Transverse colon (tissue), 4 donors: ENCODE results near the gene CADPS2. TPM values are rescaled to one million over a fixed set of nuclear protein-coding genes. Genes with fewer than 3 reads are reported as not detected.

Experiments used
- DNase-seq: peaks from one replicate; pipeline ENCODE4 v3.0.0-alpha.2; 2019
- H3K27ac ChIP-seq, 4 donors: fragments of 200-600 bp; sonication (generic); 2 replicates each; pipeline ENCODE4 v1.5.1; 2016 to 2018; ENCODE audit warnings: inconsistent platforms in 4 of 4
- H3K27me3 ChIP-seq: fragments of 200-600 bp; sonication (generic); 2 replicates; pipeline ENCODE4 v1.5.1; 2017; ENCODE audit warnings: inconsistent platforms
- H3K36me3 ChIP-seq, 4 donors: fragments of 200-600 bp; sonication (generic); 2 replicates each; pipeline ENCODE4 v1.5.1; 2017 to 2019; ENCODE audit warnings: inconsistent platforms in 4 of 4
- H3K4me1 ChIP-seq, 4 donors: fragments of 200-600 bp; sonication (generic); 2 replicates each; pipeline ENCODE4 v1.5.1; 2017 to 2020; ENCODE audit warnings: inconsistent platforms in 4 of 4
- H3K4me3 ChIP-seq, 4 donors: fragments of 200-600 bp; sonication (generic); 1 replicate in 1 of 4; 2 replicates in 3 of 4; pipeline versions ENCODE4 v1.5.1 to v1.6.1; 2017 to 2019; ENCODE audit warnings: inconsistent platforms in 4 of 4
- H3K9me3 ChIP-seq, 2 donors: fragments of 200-600 bp; sonication (generic); 2 replicates each; pipeline ENCODE4 v1.5.1; 2017 to 2019; ENCODE audit warnings: inconsistent platforms in 2 of 2
- CTCF ChIP-seq, 5 experiments: fragments of 200-600 bp in 3 of 5; fragments of 450-650 bp in 2 of 5; sonication (generic) in 3 of 5; IDR thresholded peaks; 1 replicate in 2 of 5; 2 replicates in 3 of 5; pipeline ENCODE4 v1.5.1; 2016 to 2017; ENCODE audit warnings: antibody characterized with exemption in 5 of 5, inconsistent platforms in 3 of 5, mild to moderate bottlenecking in 2 of 5, moderate library complexity in 1 of 5
- EP300 ChIP-seq: sonication (generic); formaldehyde crosslinking; IDR thresholded peaks from one replicate; pipeline ENCODE4 v1.6.1; 2017; ENCODE audit warnings: antibody characterized with exemption, low read depth
- POLR2A ChIP-seq: fragments of 450-650 bp; IDR thresholded peaks from one replicate; pipeline ENCODE4 v1.6.1; 2016; ENCODE audit warnings: antibody characterized with exemption, mild to moderate bottlenecking, moderate library complexity
- POLR2AphosphoS5 ChIP-seq, 3 donors: sonication (generic); formaldehyde crosslinking; IDR thresholded peaks; one replicate each; pipeline ENCODE4 v1.6.1; 2016; ENCODE audit warnings: antibody characterized with exemption in 3 of 3
- WGBS, 2 donors: methylation state at CpG; one replicate each; pipeline ENCODE4 v1.1.5; 2018; ENCODE audit warnings: low coverage in 1 of 2; 5-methylcytosine and 5-hydroxymethylcytosine counted together
- in situ Hi-C, 4 donors: fragments of 200-750 bp; cut with MboI; loops; one replicate each; pipeline versions ENCODE4 v1.15.0 to v1.15.1; 2017; ENCODE audit warnings: low sequenced_read_pairs in 3 of 4, low pct_ligation_motif_present in 1 of 4, low pct_unique_long_range_greater_than_20kb in 1 of 4
- intact Hi-C: fragments of 100-400 bp; cut with DNase I; formaldehyde crosslinking; loops from one replicate; pipeline ENCODE4 v1.15.1; 2023; ENCODE audit warnings: low total_unique reads
- total RNA-seq, 4 donors: library from RNA; depleted of rRNA; stranded (reverse); fragments of >200 nt; gene quantifications; one replicate each; pipeline ENCODE4 v1.1.0, GENCODE V29; 2016

CADPS2 gene
- total RNA-seq, 4 donors from 2014 or later: 9.0 to 15.2 (median 12.6) TPM

GRCh38 chr7:122402235-122402634, 484.0 kb downstream of the CADPS2 start:
- DNase-seq: no peak
- H3K4me1 ChIP-seq: no peaks in the 10 kb centered on the region
- no peak for TF ChIP-seq EP300
- TF ChIP-seq POLR2AphosphoS5 (IDR thresholded peaks at IDR 0.05): no peak
- no peak for TF ChIP-seq POLR2A
- no peak for TF ChIP-seq CTCF (IDR thresholded peaks at IDR 0.05)
- H3K27ac ChIP-seq: no peak overlapping the region
- no peaks in the 10 kb centered on the region for H3K36me3 ChIP-seq
- in situ Hi-C loops: no loop called here
- WGBS, 2 donors: 77 to 79% methylated on average over 4 of the region's 4 CpGs
- intact Hi-C loops: no loop called here
- H3K27me3 ChIP-seq: no peaks in the 10 kb centered on the region
- no peak overlapping the region for H3K4me3 ChIP-seq
- no peaks in the 10 kb centered on the region for H3K9me3 ChIP-seq

GRCh38 chr7:122397381-122397780, 488.9 kb downstream of the CADPS2 start:
- WGBS, 2 donors: 58 to 65% methylated on average over 1 of the region's 1 CpG

GRCh38 chr7:122394512-122394911, 491.7 kb downstream of the CADPS2 start:
- Histone ChIP-seq H3K4me3 (no peak overlapping the region), H3K36me3 (no peaks in the 10 kb centered on the region), H3K9me3 (no peaks in the 10 kb centered on the region), H3K4me1 (no peaks in the 10 kb centered on the region), H3K27ac (no peak overlapping the region), H3K27me3 (no peaks in the 10 kb centered on the region)
- intact Hi-C loops (no loop called here), in situ Hi-C loops (no loop called here)
- DNase-seq: no peak
- no peak for TF ChIP-seq EP300

More at GRCh38 chr7:122397381-122397780, 488.9 kb downstream of the CADPS2 start:
- no peak for DNase-seq
- Histone ChIP-seq H3K4me3 (no peak overlapping the region), H3K9me3 (no peaks in the 10 kb centered on the region), H3K4me1 (no peaks in the 10 kb centered on the region), H3K27ac (no peak overlapping the region), H3K36me3 (no peaks in the 10 kb centered on the region), H3K27me3 (no peaks in the 10 kb centered on the region)
- intact Hi-C loops: no loop called here
- TF ChIP-seq CTCF (IDR thresholded peaks at IDR 0.05) (no peak), EP300 (no peak), POLR2AphosphoS5 (IDR thresholded peaks at IDR 0.05) (no peak), POLR2A (no peak)
- in situ Hi-C loops: no loop called here

- H3K27me3 ChIP-seq: no peaks in the 10 kb centered on the region
- DNase-seq: no peak
- in situ Hi-C loops (no loop called here), intact Hi-C loops (no loop called here)
- no peak overlapping the region for H3K4me3 ChIP-seq
- no peaks in the 10 kb centered on the region for H3K9me3 ChIP-seq
- WGBS, 2 donors: 87 to 93% methylated on average over 1 of the region's 1 CpG
- H3K27ac ChIP-seq: no peak overlapping the region
- H3K4me1 ChIP-seq: no peaks in the 10 kb centered on the region
- no peak for TF ChIP-seq POLR2A
- TF ChIP-seq EP300: no peak
- no peak for TF ChIP-seq POLR2AphosphoS5 (IDR thresholded peaks at IDR 0.05)
- H3K36me3 ChIP-seq: no peaks in the 10 kb centered on the region
Measured at GRCh38 chr7:122384528-122384927, 501.7 kb downstream of the CADPS2 start.

- DNase-seq: no peak
- WGBS, 2 donors: 56 to 100% methylated on average over 1 to 3 of the region's 3 CpGs
- Histone ChIP-seq H3K27ac (no peak overlapping the region), H3K4me1 (no peaks in the 10 kb centered on the region), H3K36me3 (no peaks in the 10 kb centered on the region), H3K4me3 (no peak overlapping the region), H3K27me3 (no peaks in the 10 kb centered on the region), H3K9me3 (no peaks in the 10 kb centered on the region)
- TF ChIP-seq POLR2A: no peak
- no peak for TF ChIP-seq POLR2AphosphoS5 (IDR thresholded peaks at IDR 0.05)
- TF ChIP-seq EP300: no peak
- TF ChIP-seq CTCF (IDR thresholded peaks at IDR 0.05): no peak
- in situ Hi-C loops: no loop called here
- intact Hi-C loops: no loop called here
Measured at GRCh38 chr7:122383934-122384333, 502.3 kb downstream of the CADPS2 start.
